SK-N-SH treated with all-trans-retinoic acid at 6 μM for 48 hours (cell line): ENCODE results near the gene POMP.

Experiments
- BACH2 ChIP-seq: fragments of 250-450 bp; sonication (Bioruptor Pico); IDR thresholded peaks from 2 replicates; pipeline ENCODE4 v1.9.0; 2021; ENCODE audit warnings: mild to moderate bottlenecking, borderline replicate concordance
- CSDC2 ChIP-seq: fragments of 250-450 bp; sonication (Bioruptor Pico); IDR thresholded peaks from 2 replicates; pipeline ENCODE4 v1.5.0; 2020; ENCODE audit warnings: mild to moderate bottlenecking, moderate library complexity
- CSRNP3 ChIP-seq: fragments of 250-450 bp; sonication (Bioruptor Pico); IDR thresholded peaks from 2 replicates; pipeline ENCODE4 v1.5.1; 2021; ENCODE audit warnings: mild to moderate bottlenecking, moderate library complexity
- ISL1 ChIP-seq: fragments of 250-450 bp; sonication (Bioruptor Pico); IDR thresholded peaks from 2 replicates; pipeline ENCODE4 v2.1.2; 2022; ENCODE audit warnings: mild to moderate bottlenecking, moderate library complexity
- RARB ChIP-seq: fragments of 250-450 bp; sonication (Bioruptor Pico); IDR thresholded peaks from 2 replicates; pipeline ENCODE4 v1.8.0; 2021; ENCODE audit warnings: mild to moderate bottlenecking, moderate library complexity
- SNAI2 ChIP-seq: fragments of 250-450 bp; sonication (Bioruptor Pico); IDR thresholded peaks from 2 replicates; pipeline ENCODE4 v1.5.0; 2020; ENCODE audit warnings: mild to moderate bottlenecking, moderate library complexity
- ZC3H10 ChIP-seq: fragments of 250-450 bp; sonication (Bioruptor Pico); IDR thresholded peaks from 2 replicates; pipeline ENCODE4 v1.5.1; 2021; ENCODE audit warnings: mild to moderate bottlenecking, moderate library complexity

- no peak for TF ChIP-seq CSRNP3 (CRISPR knock-in tag)
- no peak for TF ChIP-seq RARB (CRISPR knock-in tag)
- TF ChIP-seq CSDC2 (CRISPR knock-in tag), result no peak
- TF ChIP-seq BACH2, result no peak
- no peak for TF ChIP-seq ZC3H10 (CRISPR knock-in tag)
- no peak for TF ChIP-seq SNAI2 (CRISPR knock-in tag)
- no peak for TF ChIP-seq ISL1 (CRISPR knock-in tag)
These were observed at the start of gene POMP for GRCh38 chr13:28658796-28659620.
